Endothelial cell of umbilical vein (primary cell): ENCODE measurements around the gene SLC16A5.

Source experiments
- CTCF ChIP-seq, 2 donors: IDR thresholded peaks; 1 replicate in 1 of 2; 2 replicates in 1 of 2; pipeline ENCODE4 v1.5.1; 2011; ENCODE audit warnings: low read length in 2 of 2, mild to moderate bottlenecking in 2 of 2, moderate library complexity in 2 of 2, control low read depth in 1 of 2, inconsistent platforms in 1 of 2, low read depth in 1 of 2; ENCODE audit not compliant: insufficient read depth in 1 of 2; ENCODE audit errors: extremely low read depth in 1 of 2
- MYC ChIP-seq: IDR thresholded peaks from one replicate; pipeline ENCODE4 v1.6.1; 2011; ENCODE audit warnings: mild to moderate bottlenecking, low read depth, low read length
- POLR2A ChIP-seq: IDR thresholded peaks from 2 replicates; pipeline ENCODE4 v1.6.1; 2012; ENCODE audit warnings: low read depth, mild to moderate bottlenecking, control low read depth, low read length

GRCh38 chr17:75124819-75125162, 37.0 kb downstream of the SLC16A5 start:
- TF ChIP-seq POLR2A (no peak), MYC (no peak), CTCF (IDR thresholded peaks at IDR 0.05; ENCODE audit: extremely low read depth in 1 of 2, insufficient read depth in 1 of 2, low read depth in 1 of 2, low read length in 2 of 2) (no peak)
